GM15510 (cell line): Measurements from ENCODE around the gene SYTL3.

Source experiments
- POLR2A ChIP-seq: IDR thresholded peaks from 3 replicates; pipeline ENCODE4 v1.6.1; 2011; ENCODE audit warnings: borderline replicate concordance; ENCODE audit not compliant: insufficient read length; ENCODE audit errors: extremely low read depth

Gene SYTL3

GRCh38 chr6:158762787-158763433, 113.1 kb downstream of the SYTL3 start:
- TF ChIP-seq POLR2A: no peak

- TF ChIP-seq POLR2A: no peak
These were observed 113.8 kb downstream of the SYTL3 start for GRCh38 chr6:158763434-158764182.

- peak; percentile 22 for TF ChIP-seq POLR2A
These were observed 114.5 kb downstream of the SYTL3 start for GRCh38 chr6:158764183-158764849.

GRCh38 chr6:158764926-158765325, 115.1 kb downstream of the SYTL3 start:
- TF ChIP-seq POLR2A: no peak

- no peak for TF ChIP-seq POLR2A
These were observed 115.7 kb downstream of the SYTL3 start for GRCh38 chr6:158765499-158766068.

GRCh38 chr6:158766621-158767455, 117.0 kb downstream of the SYTL3 start:
- TF ChIP-seq POLR2A: peak; percentile 3

GRCh38 chr6:158767709-158768108, 117.9 kb downstream of the SYTL3 start:
- no peak for TF ChIP-seq POLR2A

GRCh38 chr6:158768436-158768835, 118.6 kb downstream of the SYTL3 start:
- no peak for TF ChIP-seq POLR2A

- no peak for TF ChIP-seq POLR2A
These were observed 119.4 kb downstream of the SYTL3 start for GRCh38 chr6:158769234-158769770.

GRCh38 chr6:158769771-158770432, 120.0 kb downstream of the SYTL3 start:
- TF ChIP-seq POLR2A: no peak

- no peak for TF ChIP-seq POLR2A
These were observed 120.9 kb downstream of the SYTL3 start for GRCh38 chr6:158770533-158771330.

GRCh38 chr6:158771399-158772152, 121.7 kb downstream of the SYTL3 start:
- peak; percentile 4 for TF ChIP-seq POLR2A
